Panc1 (cell line): ENCODE measurements around the gene AVPI1. TPM values are rescaled to one million over a fixed set of nuclear protein-coding genes. Genes with fewer than 3 reads are reported as not detected.

Experiments used
- ATAC-seq: fragments of 200-7000 bp; cut with Tn5 transposase; 2 replicates; pipeline ENCODE4 v1.9.1; 2020; ENCODE audit warnings: mild to moderate bottlenecking, moderate library complexity
- BruUV-seq: library from RNA; stranded (reverse); fragments of 400-500 nt; replicated peaks from 2 replicates; lab custom pipeline; 2021; lab: Mats Ljungman, UMichigan
- CTCF ChIA-PET: fragments of 300-600 bp; sonication (Branson Sonifier 250); formaldehyde crosslinking; loops from one replicate; lab custom pipeline; 2022; ENCODE audit warnings: antibody characterized with exemption; lab: Charles Lee
- POLR2A ChIA-PET: fragments of 300-600 bp; sonication (Branson Sonifier 250); formaldehyde crosslinking; loops from one replicate; lab custom pipeline; 2022; ENCODE audit warnings: antibody characterized with exemption; lab: Charles Lee
- DNase-seq: peaks from one replicate; pipeline ENCODE4 v3.0.0-alpha.2; 2010; ENCODE audit warnings: low read depth, low spot score
- H3K27ac ChIP-seq: 2 replicates; pipeline ENCODE4 v1.5.1; 2011; ENCODE audit warnings: mild to moderate bottlenecking, low read length, inconsistent platforms
- H3K27me3 ChIP-seq: fragments of 200-500 bp; sonication (Bioruptor generic); 2 replicates; pipeline ENCODE4 v1.6.0; 2014; ENCODE audit warnings: low read length, inconsistent platforms; ENCODE audit not compliant: control insufficient read depth, insufficient read depth
- H3K36me3 ChIP-seq: fragments of 200-500 bp; sonication (Bioruptor generic); 2 replicates; pipeline ENCODE4 v1.5.1; 2014; ENCODE audit warnings: inconsistent platforms, mild to moderate bottlenecking, low read length, moderate library complexity; ENCODE audit not compliant: control insufficient read depth, insufficient read depth
- H3K4me1 ChIP-seq: 2 replicates; pipeline ENCODE4 v1.5.1; 2011; ENCODE audit warnings: inconsistent platforms, mild to moderate bottlenecking, low read length, moderate library complexity; ENCODE audit not compliant: control insufficient read depth, insufficient read depth
- H3K4me3 ChIP-seq, 2 experiments: 2 replicates each; pipeline ENCODE4 v1.5.1; 2011 to 2012; ENCODE audit warnings: low read depth in 2 of 2, low read length in 2 of 2, mild to moderate bottlenecking in 2 of 2, inconsistent platforms in 1 of 2, moderate library complexity in 1 of 2
- H3K9me3 ChIP-seq: fragments of 200-500 bp; sonication (Bioruptor generic); 2 replicates; pipeline ENCODE4 v1.5.1; 2014; ENCODE audit warnings: low read depth, mild to moderate bottlenecking, inconsistent platforms, low read length, moderate library complexity; ENCODE audit not compliant: control insufficient read depth, insufficient read depth
- CTCF ChIP-seq: fragments of 450-650 bp; IDR thresholded peaks from 2 replicates; pipeline ENCODE4 v1.5.1; 2017; ENCODE audit warnings: mild to moderate bottlenecking
- POLR2AphosphoS5 ChIP-seq: IDR thresholded peaks from 2 replicates; pipeline ENCODE4 v1.6.1; 2012; ENCODE audit warnings: mild to moderate bottlenecking, low read depth, low read length, moderate library complexity
- SIN3A ChIP-seq: IDR thresholded peaks from 2 replicates; pipeline ENCODE4 v1.6.1; 2012; ENCODE audit warnings: low read depth, mild to moderate bottlenecking, low read length, moderate library complexity, borderline replicate concordance; ENCODE audit not compliant: insufficient read depth
- TCF7L2 ChIP-seq: IDR thresholded peaks from 2 replicates; pipeline ENCODE4 v1.6.1; 2011; ENCODE audit warnings: mild to moderate bottlenecking, low read depth, low read length, inconsistent platforms
- in situ Hi-C: cut with HindIII; loops from 2 replicates; pipeline ENCODE4 v1.10.0; 2016; ENCODE audit warnings: low sequenced_read_pairs, low pct_unique_long_range_greater_than_20kb
- intact Hi-C: fragments of 100-400 bp; cut with micrococcal nuclease; formaldehyde crosslinking; loops from one replicate; pipeline ENCODE4 v1.10.0; 2022; ENCODE audit not compliant: unreplicated experiment
- total RNA-seq: library from RNA; stranded (reverse); gene quantifications from one replicate; pipeline ENCODE4 v1.2.1, GENCODE V29; 2021; ENCODE audit not compliant: unreplicated experiment
- TF ChIP-seq, protein P1 (sequence below), 2 experiments: IDR thresholded peaks; 2 replicates each; pipeline ENCODE4 v1.6.1; 2011 to 2012; ENCODE audit warnings: low read depth in 2 of 2, control low read depth in 1 of 2, low read length in 1 of 2, mild to moderate bottlenecking in 1 of 2, moderate library complexity in 1 of 2; ENCODE audit not compliant: insufficient read depth in 1 of 2

The AVPI1 gene
- total RNA-seq, 1 experiment from 2014 or later, result 8.0 TPM

GRCh38 chr10:97635577-97635976, 51.5 kb downstream of the AVPI1 start:
- BruUV-seq, result no TSS peak
- CTCF ChIA-PET, result no interaction called here

DNA sequence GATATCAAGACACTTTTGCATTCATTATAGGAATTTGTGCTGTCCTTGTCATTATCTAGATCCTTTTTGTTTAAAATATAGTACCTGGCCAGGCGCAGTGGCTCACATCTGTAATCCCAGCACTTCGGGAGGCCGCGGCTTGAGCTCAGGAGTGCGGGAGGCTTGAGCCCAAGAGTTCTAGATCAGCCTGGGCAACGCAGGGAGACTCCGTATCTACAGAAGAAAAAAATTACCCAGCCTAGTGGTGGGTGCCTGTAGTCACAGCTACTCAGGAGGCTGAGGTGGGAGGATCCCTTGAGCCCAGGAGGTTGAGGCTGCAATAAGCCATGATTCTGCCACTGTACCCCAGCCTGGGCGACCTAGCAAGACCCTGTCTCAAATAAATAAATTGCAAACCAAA, 53.1 kb downstream of the AVPI1 start:
- H3K4me1 ChIP-seq, result peaks cover 7% of the 10 kb centered on the region; the same call in 1 of the 2 replicates
- H3K27ac ChIP-seq, result peak overlapping the region; percentile 90
- no TSS peak for BruUV-seq
- H3K36me3 ChIP-seq, result no peaks in the 10 kb centered on the region
- POLR2A ChIA-PET, result no interaction called here
- in situ Hi-C loops (no loop called here), intact Hi-C loops (no loop called here)
- ATAC-seq, result peak; percentile 70
- H3K27me3 ChIP-seq, result no peaks in the 10 kb centered on the region
- peak overlapping the region; percentile 74 to 98 for H3K4me3 ChIP-seq
- CTCF ChIA-PET, result interaction anchor here (1.1 kb wide), 1 partner anchor 62 kb away, joined by 4 read pairs; the partner anchor contains the start of gene ANKRD2
- DNase-seq, result no peak
- no peaks in the 10 kb centered on the region for H3K9me3 ChIP-seq
- TF ChIP-seq CTCF (no peak; the same call in 1 of the 2 replicates), POLR2AphosphoS5 (no peak), SIN3A (no peak), TCF7L2 (no peak)
- TF ChIP-seq, protein P1, sequence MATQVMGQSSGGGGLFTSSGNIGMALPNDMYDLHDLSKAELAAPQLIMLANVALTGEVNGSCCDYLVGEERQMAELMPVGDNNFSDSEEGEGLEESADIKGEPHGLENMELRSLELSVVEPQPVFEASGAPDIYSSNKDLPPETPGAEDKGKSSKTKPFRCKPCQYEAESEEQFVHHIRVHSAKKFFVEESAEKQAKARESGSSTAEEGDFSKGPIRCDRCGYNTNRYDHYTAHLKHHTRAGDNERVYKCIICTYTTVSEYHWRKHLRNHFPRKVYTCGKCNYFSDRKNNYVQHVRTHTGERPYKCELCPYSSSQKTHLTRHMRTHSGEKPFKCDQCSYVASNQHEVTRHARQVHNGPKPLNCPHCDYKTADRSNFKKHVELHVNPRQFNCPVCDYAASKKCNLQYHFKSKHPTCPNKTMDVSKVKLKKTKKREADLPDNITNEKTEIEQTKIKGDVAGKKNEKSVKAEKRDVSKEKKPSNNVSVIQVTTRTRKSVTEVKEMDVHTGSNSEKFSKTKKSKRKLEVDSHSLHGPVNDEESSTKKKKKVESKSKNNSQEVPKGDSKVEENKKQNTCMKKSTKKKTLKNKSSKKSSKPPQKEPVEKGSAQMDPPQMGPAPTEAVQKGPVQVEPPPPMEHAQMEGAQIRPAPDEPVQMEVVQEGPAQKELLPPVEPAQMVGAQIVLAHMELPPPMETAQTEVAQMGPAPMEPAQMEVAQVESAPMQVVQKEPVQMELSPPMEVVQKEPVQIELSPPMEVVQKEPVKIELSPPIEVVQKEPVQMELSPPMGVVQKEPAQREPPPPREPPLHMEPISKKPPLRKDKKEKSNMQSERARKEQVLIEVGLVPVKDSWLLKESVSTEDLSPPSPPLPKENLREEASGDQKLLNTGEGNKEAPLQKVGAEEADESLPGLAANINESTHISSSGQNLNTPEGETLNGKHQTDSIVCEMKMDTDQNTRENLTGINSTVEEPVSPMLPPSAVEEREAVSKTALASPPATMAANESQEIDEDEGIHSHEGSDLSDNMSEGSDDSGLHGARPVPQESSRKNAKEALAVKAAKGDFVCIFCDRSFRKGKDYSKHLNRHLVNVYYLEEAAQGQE (IDR thresholded peaks at IDR 0.05; ENCODE audit: insufficient read depth in 1 of 2, low read depth in 2 of 2, low read length in 1 of 2), result no peak

More at GRCh38 chr10:97635577-97635976, 51.5 kb downstream of the AVPI1 start:
- intact Hi-C loops, result no loop called here
- POLR2A ChIA-PET, result no interaction called here
- peaks cover 13% of the 10 kb centered on the region for H3K4me1 ChIP-seq
- ATAC-seq (no peak), DNase-seq (no peak)
- in situ Hi-C loops, result no loop called here
- TF ChIP-seq CTCF, result no peak
- no peak for TF ChIP-seq POLR2AphosphoS5
- H3K27ac ChIP-seq, result no peak overlapping the region
- H3K4me3 ChIP-seq, result no peak overlapping the region
- H3K27me3 ChIP-seq, result no peaks in the 10 kb centered on the region
- H3K36me3 ChIP-seq, result no peaks in the 10 kb centered on the region
- no peaks in the 10 kb centered on the region for H3K9me3 ChIP-seq
